ENCODE measurements around the gene MYL3.

Gene MYL3

DNA sequence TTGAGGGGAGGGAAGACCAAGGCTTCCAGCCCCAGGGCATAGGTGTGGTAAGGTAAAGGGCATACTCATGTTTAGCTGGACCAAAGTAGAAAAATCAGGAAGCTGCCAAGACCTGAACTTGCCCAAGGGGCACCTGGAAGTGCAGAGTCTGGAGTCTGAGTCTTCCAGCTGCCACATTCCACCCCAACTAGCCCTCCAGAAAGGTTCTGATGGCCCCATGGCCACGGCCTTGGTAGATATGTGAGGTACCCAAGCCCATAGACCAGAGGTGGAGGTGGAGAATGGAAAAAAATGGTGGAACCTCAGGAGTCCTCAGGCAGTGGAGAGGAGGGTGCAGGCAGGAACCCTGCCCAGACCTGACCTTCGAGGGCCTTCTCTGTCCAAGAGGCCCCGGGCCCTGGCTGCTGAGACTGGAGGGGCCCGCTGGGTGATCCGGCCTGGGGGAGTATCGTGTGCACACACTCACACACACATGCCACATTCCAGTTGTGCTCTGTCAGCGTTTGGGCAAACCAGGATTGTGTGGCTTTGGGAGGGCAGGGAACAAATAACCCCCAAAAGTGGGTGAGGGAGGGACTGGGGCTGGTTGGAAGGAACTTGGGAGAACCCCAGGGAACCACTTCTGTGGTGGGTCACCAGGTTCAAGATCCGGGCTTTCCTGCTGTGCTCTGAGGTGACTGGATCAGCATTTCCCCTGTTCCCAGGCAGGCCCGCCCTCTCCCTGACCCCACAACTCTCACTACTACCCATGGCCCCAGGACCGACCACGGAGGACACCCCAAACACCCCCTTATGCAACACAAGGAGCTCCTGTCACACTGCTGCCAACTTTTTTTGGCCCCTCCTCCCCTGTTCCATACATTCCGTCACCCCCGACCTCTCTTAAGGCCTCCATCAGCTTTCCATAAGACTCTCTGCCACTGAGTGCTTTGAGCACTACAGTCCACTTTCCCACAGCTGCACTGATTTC lies 11.6 kb downstream of the MYL3 start:
- no peak for FAIRE-seq
- DNase-seq (ENCODE audit: low spot score) = no peak

DNA sequence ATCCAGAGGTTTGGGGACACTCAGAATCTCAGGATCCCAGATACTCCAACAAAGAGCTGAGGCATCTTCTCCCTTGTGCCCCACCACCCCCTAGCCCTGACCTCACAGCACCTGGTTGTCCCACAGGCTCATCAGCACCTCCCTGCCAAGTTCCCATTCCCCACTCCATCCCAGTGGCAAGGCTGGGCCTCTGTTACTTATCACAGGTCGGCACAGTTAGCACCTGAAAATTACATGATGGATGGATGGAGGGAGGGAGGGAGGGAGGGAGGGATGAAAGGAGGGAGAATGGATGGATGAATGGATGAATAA lies 12.8 kb downstream of the MYL3 start:
- FAIRE-seq = no peak

DNA sequence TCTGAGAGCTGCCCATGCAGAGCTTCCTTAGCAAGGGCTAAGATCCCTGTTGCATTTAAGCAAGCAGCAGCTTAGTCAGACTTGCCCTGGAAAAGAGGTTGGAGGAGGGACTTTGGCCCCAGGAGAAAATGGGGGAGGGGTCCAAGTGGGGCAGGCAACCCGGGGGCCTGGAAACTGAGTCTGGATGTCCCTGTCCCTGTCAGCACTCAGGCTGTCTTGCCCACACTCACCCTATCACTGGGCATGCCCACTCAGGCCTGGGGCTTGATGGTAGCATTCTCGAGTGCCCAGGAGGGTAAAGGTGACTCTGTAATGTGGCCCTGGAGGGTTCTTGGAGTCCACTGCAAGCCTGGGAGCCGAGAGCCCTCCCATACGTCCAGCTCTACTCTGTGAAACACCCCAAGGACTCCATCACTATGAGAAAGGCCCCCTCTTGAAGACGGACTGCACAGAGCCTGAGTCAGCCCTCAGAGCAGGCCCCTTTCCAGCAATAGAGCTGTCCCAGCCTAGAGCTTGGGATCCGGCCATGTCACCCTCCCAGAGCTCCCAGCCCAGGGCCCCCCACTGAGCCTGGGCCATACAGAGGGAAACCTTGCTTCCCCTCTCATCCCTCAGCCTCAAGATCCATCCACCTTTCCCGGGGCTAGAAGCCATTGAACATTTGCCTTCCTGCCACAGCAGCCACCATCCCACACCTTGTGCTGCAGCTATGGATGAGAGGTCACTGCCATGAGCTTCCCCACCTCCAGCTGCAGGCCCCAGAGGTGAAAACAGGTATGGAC lies 13.4 kb downstream of the MYL3 start:
- no peak for FAIRE-seq
- no peak for DNase-seq (ENCODE audit: low spot score)

More for the DNA sequence above, 12.8 kb downstream of the MYL3 start:
- DNase-seq (ENCODE audit: low spot score) = no peak

DNA sequence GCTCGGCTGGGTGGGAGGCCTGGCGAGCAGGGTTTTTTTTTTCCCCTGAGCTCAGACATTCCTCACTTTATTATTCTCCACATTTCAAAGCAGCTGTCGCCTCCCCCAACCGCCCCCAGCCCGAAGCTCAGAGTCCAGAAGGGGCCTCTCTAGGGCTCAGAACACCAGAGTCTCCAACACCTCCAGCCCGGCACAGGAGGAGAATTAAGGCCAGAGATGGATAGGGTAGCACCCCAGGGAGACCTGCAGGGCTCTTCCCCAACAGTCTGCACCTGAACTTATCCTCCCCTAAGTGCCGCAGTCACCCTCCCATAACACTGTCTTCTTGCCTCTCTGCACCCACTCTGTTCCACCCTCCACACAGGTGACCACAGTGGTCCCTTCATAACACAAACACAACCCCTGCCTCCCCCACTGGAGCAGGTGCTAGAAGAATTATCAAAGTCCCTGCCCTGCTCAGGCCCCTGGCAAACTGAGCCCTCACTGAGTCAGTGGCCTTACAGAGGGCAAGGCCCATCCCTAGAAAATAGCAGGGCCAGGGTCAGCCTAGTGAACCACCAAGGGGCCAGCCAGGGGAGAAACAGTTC lies 14.1 kb downstream of the MYL3 start:
- DNase-seq (ENCODE audit: low spot score) (no peak), FAIRE-seq (no peak)

DNA sequence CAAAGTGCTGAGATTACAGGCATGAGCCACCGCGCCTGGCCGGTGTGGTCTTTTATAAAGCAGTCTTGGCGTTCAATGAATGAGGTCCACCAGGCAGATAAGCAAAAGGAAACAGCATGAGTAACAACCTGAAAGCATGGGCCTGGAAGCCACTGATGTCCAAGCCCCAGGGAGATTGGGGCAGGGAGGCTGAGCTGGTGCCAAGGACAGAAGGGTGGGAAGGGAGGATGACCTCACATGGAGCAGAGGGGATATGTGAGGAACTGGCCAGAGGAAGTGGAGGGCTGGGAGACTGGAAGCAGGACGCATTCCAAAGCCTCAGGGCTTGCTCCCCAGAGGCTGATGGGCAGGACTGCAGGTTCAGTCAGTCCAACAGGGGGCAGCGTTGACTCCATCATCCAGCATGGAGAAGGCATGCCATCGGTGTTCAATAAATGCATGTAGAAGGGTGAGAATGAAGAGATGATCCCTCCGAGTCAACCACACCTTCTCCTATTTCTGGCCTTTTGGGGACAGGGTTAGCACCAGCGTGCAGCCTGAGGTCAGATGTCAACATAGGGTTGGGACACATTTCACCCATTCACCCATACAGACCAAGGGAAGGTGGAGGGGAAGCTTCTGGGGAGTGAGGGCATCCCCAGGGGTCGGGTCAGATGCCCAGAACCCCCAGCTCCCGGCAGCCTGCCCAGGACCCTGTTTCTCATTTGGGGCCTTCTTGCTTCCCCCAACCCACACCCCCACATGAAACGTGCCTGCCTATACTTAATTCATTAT lies 14.8 kb downstream of the MYL3 start:
- DNase-seq (ENCODE audit: low spot score) = no peak
- FAIRE-seq = no peak

DNA sequence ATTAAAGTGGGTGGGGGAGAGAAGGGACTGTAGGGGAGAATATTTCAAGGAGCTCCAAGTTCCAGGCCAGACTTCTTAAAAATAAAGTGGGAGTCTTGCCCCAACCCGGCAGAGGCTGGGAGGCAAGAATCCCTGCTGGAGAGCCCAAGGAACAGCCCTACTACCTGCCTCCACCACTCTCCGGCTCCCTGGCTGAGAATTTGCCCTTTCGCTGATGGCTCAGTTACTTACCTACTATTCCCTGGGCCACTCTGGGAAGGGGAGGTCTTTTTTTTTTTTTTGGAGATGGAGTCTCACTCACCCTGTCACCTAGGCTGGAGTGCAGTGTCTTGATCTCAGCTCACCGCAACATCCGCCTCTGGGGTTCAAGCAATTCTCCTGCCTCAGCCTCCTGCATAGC lies 15.5 kb downstream of the MYL3 start:
- no peak for FAIRE-seq
- no peak for DNase-seq (ENCODE audit: low spot score)

DNA sequence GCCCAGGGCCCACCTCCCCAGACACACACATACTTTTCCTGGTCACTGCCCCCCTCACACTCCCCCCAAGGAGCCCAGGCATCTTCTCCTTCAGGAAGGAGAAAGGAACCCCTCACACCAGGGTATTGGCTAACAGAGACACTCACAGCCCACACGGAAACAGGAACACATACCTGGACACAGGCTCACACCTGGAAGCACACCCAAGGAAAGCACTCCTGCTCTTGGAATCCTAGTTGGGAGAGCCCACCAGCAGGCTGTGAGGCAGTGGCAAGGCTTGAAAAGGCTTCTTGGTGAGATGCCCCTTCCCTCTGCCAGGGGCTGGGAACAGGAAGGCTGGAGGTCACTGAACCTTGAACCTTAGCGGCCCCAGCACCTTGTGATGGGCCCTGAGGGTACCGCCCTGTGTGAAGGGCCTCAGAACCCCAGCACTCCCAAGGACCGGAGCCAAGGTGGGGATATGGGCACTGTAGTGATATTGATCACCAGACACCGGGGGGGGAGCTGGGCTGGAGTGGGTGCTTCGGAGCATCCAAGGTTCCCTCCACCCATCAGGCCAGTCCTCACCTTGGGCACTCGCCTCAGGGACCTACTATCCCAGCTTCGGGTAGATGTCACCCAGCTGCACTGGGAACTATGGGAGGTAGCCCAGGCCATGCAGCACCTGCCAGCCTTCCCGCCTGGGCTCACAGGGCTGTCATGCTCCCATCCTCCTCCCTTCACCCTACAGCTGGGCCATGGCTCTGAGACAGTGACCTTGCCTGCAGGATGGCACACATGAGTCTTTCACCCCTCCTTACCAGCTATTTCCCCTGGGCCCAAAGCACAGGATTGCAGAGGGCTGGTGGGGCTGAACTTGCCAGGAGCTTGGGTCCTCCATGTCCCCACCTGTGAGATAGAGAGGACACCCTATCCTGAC lies 16.4 kb downstream of the MYL3 start:
- FAIRE-seq = no peak
- no peak for DNase-seq (ENCODE audit: low spot score)

DNA sequence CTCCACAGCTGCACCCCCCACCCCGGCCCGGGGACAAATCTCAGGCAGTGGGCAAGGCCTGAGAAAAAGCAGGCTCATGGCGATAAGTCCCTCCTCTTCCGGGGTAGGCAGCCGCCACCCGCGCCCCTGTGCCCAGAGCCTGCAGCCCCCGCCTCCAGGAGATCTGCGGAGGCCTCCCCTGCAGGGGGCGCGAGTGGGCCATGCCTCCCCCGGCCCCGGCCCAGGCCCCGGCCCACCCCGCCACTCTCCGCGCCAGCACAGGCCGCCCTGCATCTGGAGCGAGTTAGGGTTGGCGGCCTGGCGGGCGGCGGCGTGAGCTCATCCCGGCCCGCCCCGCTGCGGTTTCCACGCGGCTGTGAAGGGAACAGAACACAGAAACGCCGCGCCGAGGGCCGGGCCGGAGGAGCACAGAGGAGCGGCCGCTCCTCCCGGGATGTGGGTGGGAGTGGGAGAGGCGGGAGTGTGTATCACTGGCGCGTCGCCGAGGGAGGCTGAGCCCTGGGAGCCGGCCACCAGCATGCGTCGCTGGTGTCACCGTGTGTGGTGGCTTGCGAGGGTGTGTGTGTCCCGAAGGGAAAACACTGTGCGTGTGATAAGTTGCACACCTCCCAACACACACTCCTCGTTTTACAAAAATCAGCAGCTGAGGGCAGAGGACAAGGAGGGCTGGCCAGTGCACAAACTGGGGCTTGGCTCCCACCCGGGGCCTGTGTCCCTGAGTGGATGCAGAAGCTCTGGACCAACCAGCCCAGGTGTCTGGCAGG lies 17.2 kb downstream of the MYL3 start:
- DNase-seq (ENCODE audit: low spot score) = no peak
- FAIRE-seq = no peak

DNA sequence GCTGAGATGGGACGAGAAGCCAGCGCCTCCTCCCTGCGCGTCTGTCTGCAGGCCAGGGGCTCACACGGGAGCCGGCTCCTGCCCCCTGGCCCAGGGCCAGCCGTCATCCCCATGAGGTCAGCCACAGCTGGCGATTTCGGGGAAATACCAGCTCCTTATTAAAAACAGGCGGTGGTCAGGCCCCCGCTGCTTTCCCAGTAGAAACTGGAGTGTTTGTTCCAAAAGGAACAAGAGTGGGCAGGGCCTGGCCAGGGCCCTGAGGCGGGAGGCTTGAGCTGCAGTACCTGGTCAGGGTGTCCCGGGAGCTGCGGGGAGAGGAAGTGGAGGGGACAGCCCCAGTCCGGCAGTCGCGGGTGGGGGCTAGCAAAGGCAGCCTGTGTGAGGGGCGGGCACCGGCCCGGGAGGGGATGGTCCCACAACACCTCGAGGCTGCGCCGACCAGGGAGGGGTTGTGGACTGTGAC lies 17.8 kb downstream of the MYL3 start:
- FAIRE-seq (no peak), DNase-seq (ENCODE audit: low spot score) (no peak)

DNA sequence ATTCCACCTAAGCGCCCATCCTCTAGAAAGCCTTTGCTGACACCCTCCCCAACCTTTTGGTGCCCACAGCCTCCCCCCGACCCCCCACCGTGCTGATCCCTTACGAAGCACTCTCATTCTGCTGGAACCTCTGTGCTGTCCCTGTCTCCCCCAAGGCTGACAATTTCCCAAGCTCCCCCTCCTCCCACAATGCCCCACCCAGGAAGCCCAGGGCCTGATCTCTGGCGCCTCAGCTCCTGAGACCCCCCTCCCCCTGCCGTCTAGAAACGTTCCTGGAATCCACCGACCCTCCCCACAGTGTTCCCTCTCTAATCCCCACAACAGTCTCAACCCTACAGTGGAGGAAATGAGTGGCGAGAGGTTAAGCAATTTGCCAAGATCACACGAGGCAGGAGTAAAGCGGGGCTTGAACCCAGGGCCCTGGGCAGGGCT lies 18.3 kb downstream of the MYL3 start:
- no peak for DNase-seq (ENCODE audit: low spot score)
- no peak for FAIRE-seq

DNA sequence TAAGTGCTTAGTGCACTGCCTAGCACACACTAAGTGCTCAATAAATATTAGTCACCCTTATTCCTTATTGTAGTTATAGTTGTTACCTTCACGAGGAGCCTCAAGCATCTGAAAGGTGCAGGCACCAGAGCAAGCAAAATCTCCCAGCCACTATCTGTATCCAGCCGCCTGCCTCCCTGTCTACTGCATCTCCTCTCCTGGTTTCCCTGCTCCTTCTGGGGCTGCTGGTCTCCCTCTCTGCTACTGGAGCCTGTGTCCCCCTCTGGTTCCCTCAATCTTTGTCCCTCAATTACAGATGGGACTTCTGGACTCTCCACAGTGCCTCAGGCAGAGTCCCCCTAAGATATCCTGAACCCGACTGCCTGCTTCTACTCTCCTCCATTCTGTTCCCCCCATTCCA lies 18.8 kb downstream of the MYL3 start:
- no peak for FAIRE-seq
- no peak for DNase-seq (ENCODE audit: low spot score)

DNA sequence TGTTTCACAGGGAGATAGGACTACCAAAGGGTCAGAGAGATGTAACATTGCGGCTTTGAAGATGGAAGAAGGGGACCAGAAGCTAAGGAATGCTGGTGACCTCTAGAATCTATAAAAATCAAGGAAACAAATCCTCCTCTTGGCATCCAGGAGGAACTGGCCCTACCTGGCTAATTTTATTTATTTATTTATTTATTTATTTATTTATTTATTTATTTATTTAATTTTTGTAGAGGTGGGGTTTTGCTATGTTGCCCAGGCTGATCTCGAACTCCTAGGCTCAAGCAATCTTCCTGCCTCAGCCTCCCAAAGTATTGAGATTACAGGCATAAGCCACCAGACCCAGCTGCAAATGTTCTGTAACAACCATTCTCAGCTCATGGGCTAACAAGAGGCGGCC lies 19.7 kb downstream of the MYL3 start:
- FAIRE-seq (no peak), DNase-seq (ENCODE audit: low spot score) (no peak)

DNA sequence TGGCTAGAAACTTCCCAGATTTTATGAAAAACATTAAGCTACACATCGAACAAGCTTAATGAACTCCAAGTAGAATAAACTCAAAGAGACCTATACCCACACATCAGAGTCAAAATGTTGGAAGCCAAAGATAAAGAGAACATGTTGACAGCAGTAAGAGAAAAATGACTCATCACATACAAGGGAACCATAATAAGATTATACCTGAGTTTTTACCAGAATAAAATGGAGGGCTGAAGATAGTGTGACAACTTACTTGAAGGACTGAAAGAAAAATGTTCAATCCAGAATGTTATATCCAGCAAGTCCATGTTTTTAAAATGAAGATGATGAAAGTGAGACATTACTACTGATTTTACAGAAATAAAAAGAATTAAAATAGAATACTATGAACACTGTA lies 22.8 kb downstream of the MYL3 start:
- no peak for FAIRE-seq
- DNase-seq (ENCODE audit: low spot score) = no peak

DNA sequence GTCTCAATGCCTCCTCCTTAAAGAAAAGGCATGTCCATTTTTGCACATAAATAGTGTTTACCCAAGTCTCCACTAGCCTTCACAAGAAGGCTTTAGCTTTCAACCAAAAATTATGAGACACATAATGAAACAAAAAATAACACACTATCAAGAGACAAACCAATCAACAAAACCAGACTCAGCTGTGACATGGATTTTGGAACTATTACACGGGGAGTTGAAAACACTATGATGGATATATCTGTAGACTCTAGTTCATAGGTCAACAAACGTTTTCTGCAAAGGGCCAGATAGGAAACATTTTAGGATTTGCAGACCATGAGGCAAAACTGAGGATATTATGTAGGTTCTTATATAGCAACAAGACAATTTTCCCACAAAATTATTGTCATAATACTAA lies 24.9 kb downstream of the MYL3 start:
- DNase-seq (ENCODE audit: low spot score) = no peak
- FAIRE-seq = no peak

DNA sequence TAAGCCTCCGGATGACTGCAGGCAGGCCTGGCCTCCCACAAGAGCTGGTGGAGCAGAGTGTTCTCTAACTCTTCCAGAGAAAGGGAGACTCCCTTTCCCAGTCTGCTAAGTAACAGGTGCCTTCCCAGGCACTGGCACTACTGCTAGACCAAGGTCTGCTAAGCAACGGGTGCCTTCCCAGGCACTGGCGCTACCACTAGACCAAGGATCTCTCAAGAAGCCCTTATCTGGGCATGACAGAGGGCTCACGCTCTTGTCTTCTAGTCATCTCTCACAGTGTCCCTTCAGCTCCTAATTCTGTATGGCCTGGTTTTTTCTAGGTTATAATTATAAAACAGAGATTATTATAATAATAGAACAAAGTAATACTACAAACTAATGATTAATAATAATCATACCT lies 27.8 kb downstream of the MYL3 start:
- no peak for FAIRE-seq
- no peak for DNase-seq (ENCODE audit: low spot score)

DNA sequence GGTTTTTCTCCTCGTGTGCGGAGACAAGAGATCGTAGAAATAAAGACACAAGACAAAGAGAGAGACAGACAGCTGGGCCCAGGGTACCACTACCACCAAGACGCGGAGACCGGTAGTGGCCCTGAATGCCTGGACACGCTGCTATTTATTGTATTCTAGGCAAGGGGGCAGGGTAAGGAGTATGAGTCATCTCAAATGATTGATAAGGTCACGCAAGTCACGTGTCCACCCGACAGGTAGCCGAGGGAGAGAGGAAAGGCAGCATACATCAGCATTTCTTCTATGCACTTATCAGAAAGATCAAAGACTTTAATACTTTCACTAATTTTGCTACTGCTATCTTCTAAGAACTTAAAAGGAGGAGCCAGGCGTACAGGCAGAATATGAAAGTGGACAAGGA lies 28.2 kb downstream of the MYL3 start:
- FAIRE-seq (no peak), DNase-seq (ENCODE audit: low spot score) (no peak)

DNA sequence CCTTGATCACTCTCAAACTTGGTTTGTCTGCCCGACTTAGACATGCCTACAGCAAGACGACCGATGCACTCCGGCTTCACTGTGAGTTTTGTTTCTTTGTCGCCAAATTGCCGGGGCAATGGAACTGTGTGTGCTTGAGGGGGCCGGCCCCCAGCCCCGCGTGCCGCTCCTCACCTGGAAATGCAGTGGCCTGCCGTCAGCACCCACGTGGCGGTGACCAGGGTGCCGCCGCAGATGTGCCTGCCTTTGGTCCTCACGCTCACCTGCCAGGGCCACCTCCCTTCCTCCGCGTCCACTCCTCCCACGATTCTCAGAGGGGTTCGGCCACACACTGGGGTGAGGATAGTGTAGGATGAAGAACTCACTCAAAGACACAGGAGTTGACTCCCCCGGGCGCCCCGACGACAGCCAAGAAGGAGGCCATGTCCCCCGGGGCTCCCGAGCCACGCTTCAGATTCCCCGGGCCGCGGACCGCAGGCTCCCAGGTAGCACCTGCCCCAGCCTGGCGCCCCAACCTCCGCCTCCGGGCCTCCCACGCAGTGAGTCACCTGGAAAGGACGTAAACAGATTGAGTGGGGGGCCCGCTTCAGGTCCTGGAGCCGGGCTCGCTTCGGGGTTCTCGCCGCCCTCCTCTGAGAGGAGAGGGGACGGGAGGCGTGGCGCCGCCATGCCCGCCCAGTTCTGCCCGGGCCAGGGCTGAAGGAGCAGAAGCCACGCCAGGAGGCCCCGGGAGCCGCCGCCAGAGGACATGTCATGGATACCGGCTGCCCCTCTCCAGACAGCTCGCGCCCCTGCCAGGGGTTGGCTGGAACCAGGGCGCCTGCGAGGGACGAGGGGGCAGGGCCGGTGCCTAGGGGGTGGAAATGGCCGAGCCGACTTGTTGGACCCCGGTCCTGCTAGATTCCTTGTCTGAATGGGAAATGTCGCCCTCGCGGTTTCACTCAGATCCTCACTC lies 29.6 kb downstream of the MYL3 start:
- FAIRE-seq (no peak), DNase-seq (ENCODE audit: low spot score) (no peak)

DNA sequence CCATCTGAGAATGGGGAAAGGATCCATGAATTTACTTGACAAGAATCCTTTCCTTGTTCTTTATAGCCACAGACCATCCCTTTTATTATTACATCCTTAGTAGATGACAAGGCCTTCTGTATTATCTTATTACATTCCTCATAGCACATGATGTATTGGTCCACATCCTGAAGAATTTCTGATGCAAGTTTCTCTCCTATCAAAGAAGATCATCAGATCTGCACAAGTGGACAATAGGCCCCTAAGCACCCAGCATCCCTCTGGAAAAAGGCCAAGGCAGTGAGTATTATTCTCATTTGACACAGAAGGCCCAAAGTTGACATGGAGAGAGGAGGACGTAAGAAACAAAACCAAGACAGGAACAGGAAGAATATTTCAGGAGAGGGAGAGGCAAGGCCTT lies 31.4 kb downstream of the MYL3 start:
- FAIRE-seq (no peak), DNase-seq (ENCODE audit: low spot score) (no peak)

DNA sequence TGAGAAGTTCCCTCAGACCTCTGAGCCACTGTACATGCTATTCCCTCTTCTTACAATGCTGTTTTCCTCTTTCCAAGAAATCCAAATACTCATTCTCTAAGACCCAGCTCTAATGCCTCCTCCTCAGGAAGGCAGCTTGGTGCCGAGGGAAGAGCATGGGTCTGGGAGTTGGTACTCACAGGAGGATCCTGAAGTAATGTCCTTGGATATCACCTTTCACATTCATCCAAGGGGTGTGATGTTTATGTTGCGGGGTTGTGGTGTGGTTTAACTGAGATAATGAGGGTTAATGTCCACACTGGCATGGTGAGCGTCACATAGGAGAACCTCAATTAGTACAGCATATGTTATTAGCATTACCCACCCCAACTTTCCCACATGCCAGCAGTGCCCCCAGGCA lies 31.9 kb downstream of the MYL3 start:
- no peak for FAIRE-seq

More for the DNA sequence above, 31.9 kb downstream of the MYL3 start:
- DNase-seq (ENCODE audit: low spot score) = no peak

Measured in RCC 7860 (cell line).